Lung (tissue), 12 donors: ENCODE data around the gene TPGS2. TPM values are rescaled to one million over a fixed set of nuclear protein-coding genes. Genes with fewer than 3 reads are reported as not detected.

Source experiments
- ATAC-seq: fragments of 200-7000 bp; cut with Tn5 transposase; one replicate; pipeline ENCODE4 v1.9.1; 2020; ENCODE audit warnings: moderate number of reproducible peaks; ENCODE audit not compliant: insufficient read depth, low FRiP score
- DNase-seq, 3 donors: peaks; one replicate each; pipeline ENCODE4 v3.0.0-alpha.2; 2013 to 2017
- H3K27ac ChIP-seq, 2 donors: one replicate each; pipeline ENCODE4 v1.5.1; 2013; ENCODE audit warnings: mild to moderate bottlenecking in 2 of 2, moderate library complexity in 2 of 2, control low read depth in 1 of 2, inconsistent platforms in 1 of 2, low read depth in 1 of 2, low read length in 1 of 2
- H3K27me3 ChIP-seq, 3 donors: one replicate each; pipeline ENCODE4 v1.5.1; 2013; ENCODE audit warnings: low read length in 2 of 3; ENCODE audit not compliant: control insufficient read depth in 3 of 3, insufficient read depth in 3 of 3
- H3K36me3 ChIP-seq, 4 donors: one replicate each; pipeline ENCODE4 v1.5.1; 2013; ENCODE audit warnings: low read length in 4 of 4, mild to moderate bottlenecking in 1 of 4, moderate library complexity in 1 of 4; ENCODE audit not compliant: control insufficient read depth in 4 of 4, insufficient read depth in 4 of 4
- H3K4me1 ChIP-seq, 5 donors: one replicate each; pipeline ENCODE4 v1.5.1; 2013; ENCODE audit warnings: low read length in 5 of 5, mild to moderate bottlenecking in 2 of 5, moderate library complexity in 1 of 5; ENCODE audit not compliant: control insufficient read depth in 5 of 5, insufficient read depth in 5 of 5
- H3K4me3 ChIP-seq: one replicate; pipeline ENCODE4 v1.5.1; 2013; ENCODE audit warnings: mild to moderate bottlenecking, control low read depth, moderate library complexity
- H3K9ac ChIP-seq, 2 donors: one replicate each; pipeline ENCODE4 v1.5.1; 2013; ENCODE audit warnings: low read length in 2 of 2, control low read depth in 1 of 2; ENCODE audit not compliant: insufficient read depth in 1 of 2
- H3K9me3 ChIP-seq, 4 donors: one replicate each; pipeline ENCODE4 v1.5.1; 2013; ENCODE audit warnings: low read length in 3 of 4, mild to moderate bottlenecking in 1 of 4, moderate library complexity in 1 of 4; ENCODE audit not compliant: control insufficient read depth in 4 of 4, insufficient read depth in 3 of 4
- WGBS, 2 donors: extraction: QIAGEN DNeasy Blood & Tissue Kit; methylation state at CpG; one replicate each; pipeline ENCODE4 v1.1.7; 2013; 5-methylcytosine and 5-hydroxymethylcytosine counted together
- polyA plus RNA-seq, 2 donors: library from polyadenylated mRNA; stranded (reverse); fragments of 200-250 nt; gene quantifications; one replicate each; pipeline ENCODE4 v1.2.1, GENCODE V29; 2013
- total RNA-seq, 2 donors: library from RNA; depleted of rRNA in 1 of 2; stranded (reverse); fragments of >200 nt in 1 of 2; gene quantifications; one replicate each; pipeline ENCODE4 v1.2.1, GENCODE V29; 2014 to 2021
- TF ChIP-seq, protein P1 (sequence below): IDR thresholded peaks from 2 replicates; pipeline ENCODE4 v1.5.1; 2012; ENCODE audit warnings: mild to moderate bottlenecking; ENCODE audit errors: control extremely low read depth, extremely low read depth
- donor health status: control.
- donor health status: control.
- donor health status: Bipolar disorder and iron deficiency.
- donor health status: healthy.
- donor health status: DM: yes; HTN: yes; CAD: no.

TPGS2 gene
- total and polyA plus RNA-seq, 4 donors = 45.5 to 122 (median 58.5) TPM

DNA sequence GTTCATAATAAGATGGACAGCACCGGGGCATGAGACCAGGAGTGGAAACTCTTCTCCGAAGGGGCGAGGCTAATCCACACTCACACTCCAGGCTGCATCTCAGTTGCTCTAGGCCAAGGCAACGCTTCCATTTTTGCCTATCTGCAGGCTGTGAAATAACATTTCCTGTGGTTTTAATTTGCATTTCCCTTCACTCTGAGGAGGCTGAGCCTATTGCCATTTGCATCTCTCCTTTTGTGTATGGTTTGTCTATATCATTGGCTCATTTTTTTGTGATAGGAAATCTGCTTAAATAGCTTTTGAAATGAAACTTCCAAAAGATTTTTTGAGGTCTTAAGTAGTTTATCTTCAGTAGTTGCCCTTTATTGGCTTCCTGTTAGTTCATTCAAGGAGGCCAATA lies 57.6 kb downstream of the TPGS2 start:
- Histone ChIP-seq H3K27me3 (no peaks in the 10 kb centered on the region), H3K27ac (no peak overlapping the region), H3K36me3 (no peaks in the 10 kb centered on the region), H3K4me1 (no peaks in the 10 kb centered on the region), H3K9me3 (peaks cover 0 to 1% (median 0%) of the 10 kb centered on the region in 4 donors), H3K4me3 (no peak overlapping the region), H3K9ac (no peak overlapping the region)
- 71 to 79% methylated on average over 4 of the region's 4 CpGs for WGBS, 2 donors
- TF ChIP-seq, protein P1, sequence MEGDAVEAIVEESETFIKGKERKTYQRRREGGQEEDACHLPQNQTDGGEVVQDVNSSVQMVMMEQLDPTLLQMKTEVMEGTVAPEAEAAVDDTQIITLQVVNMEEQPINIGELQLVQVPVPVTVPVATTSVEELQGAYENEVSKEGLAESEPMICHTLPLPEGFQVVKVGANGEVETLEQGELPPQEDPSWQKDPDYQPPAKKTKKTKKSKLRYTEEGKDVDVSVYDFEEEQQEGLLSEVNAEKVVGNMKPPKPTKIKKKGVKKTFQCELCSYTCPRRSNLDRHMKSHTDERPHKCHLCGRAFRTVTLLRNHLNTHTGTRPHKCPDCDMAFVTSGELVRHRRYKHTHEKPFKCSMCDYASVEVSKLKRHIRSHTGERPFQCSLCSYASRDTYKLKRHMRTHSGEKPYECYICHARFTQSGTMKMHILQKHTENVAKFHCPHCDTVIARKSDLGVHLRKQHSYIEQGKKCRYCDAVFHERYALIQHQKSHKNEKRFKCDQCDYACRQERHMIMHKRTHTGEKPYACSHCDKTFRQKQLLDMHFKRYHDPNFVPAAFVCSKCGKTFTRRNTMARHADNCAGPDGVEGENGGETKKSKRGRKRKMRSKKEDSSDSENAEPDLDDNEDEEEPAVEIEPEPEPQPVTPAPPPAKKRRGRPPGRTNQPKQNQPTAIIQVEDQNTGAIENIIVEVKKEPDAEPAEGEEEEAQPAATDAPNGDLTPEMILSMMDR = no peak
- DNase-seq (no peak), ATAC-seq (no peak)

DNA sequence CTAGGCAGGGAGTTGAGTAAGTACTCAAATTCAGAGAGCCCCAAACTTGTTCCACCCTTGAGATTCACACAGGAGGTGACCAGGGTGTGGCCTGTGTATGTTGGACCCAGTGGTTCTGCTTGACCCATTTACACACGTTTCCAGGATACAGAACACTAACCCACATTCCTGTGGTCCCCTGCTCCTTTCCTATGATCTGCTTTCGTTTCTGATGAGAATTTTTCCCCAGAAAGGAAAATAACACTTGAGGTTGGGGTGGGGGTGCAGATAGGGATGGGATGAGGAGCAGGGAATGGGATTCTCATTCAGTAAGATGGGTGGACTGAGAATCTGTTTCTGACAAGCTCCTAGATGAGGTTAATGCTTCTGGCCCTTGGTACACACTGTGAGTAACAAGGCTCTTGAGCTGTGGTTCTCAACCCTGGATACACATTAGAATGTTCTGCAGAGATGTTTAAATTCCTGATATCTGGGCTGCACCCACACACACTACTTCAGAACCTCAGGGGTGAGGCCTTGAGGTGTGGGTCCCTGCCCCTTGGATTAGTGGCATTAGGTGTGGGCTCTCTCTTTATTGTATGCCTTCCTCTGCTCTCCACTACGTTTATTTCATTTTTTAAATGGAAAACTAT lies 58.4 kb downstream of the TPGS2 start:
- 61 to 77% methylated on average over 3 of the region's 3 CpGs for WGBS, 2 donors
- no peaks in the 10 kb centered on the region for H3K27me3 ChIP-seq
- no peak overlapping the region for H3K4me3 ChIP-seq
- H3K4me1 ChIP-seq = no peaks in the 10 kb centered on the region
- TF ChIP-seq, protein P1 = no peak
- DNase-seq (no peak), ATAC-seq (no peak)
- no peak overlapping the region for H3K9ac ChIP-seq
- H3K27ac ChIP-seq = no peak overlapping the region
- H3K9me3 ChIP-seq = peaks cover 0 to 1% (median 0%) of the 10 kb centered on the region in 4 donors
- no peaks in the 10 kb centered on the region for H3K36me3 ChIP-seq

DNA sequence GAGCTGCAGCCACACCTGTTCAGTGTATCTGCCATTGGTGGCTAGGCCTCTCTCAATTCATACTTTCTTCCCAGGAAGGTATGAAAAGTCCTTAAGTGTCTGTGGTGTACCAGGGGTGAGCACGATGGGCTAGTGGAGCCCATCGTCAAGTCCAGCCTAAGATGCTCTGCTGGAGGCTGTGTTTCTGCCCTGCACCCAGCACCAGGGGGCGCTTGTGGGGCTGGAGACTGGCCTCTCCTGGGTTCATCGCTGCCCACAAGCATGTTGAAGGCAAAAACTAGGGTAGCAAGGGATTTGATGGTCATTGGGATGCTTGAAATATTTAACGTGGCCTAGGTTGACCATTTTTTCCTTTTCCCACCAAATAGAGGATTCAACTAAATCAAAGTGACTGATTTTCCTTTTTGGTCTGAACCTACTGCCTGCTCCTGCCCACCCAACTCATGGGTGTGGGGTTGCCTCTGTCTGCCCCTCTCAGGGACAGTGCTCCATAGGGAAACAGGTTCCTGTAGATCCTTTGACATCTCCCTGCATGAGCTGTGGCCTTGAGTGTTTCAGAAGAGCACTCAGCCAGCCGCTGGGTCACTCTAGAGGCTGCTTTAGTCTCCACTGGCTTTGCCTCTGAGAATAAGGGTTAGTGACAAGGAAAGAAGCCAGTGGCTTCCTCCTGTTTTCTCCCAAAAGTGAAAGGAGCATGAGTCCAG lies 59.0 kb downstream of the TPGS2 start:
- no peak overlapping the region for H3K27ac ChIP-seq
- ATAC-seq (no peak), DNase-seq (no peak)
- no peaks in the 10 kb centered on the region for H3K36me3 ChIP-seq
- H3K4me3 ChIP-seq = no peak overlapping the region
- H3K9ac ChIP-seq = no peak overlapping the region
- no peaks in the 10 kb centered on the region for H3K4me1 ChIP-seq
- WGBS, 2 donors = 72 to 81% methylated on average over 6 of the region's 6 CpGs
- TF ChIP-seq, protein P1 = no peak
- H3K9me3 ChIP-seq = peaks cover 0 to 1% (median 0%) of the 10 kb centered on the region in 4 donors
- no peaks in the 10 kb centered on the region for H3K27me3 ChIP-seq
